Gastroesophageal sphincter (tissue), 4 donors: ENCODE results near the gene HSD17B3. TPM values are rescaled to one million over a fixed set of nuclear protein-coding genes. Genes with fewer than 3 reads are reported as not detected.
"Not testable (repeated sequence)": the region's sequence is repeated elsewhere in the genome, so short reads cannot be mapped to it uniquely, and the experiment has no call there.

ENCODE experiments used
- ATAC-seq: fragments of 150-250 bp; one replicate; pipeline ENCODE4 v1.9.1; 2016; ENCODE audit warnings: mild to moderate bottlenecking, moderate library complexity
- H3K27ac ChIP-seq, 4 donors: fragments of 200-600 bp; sonication (generic) in 3 of 4; 1 replicate in 3 of 4; 2 replicates in 1 of 4; pipeline ENCODE4 v1.5.1; 2016 to 2019
- H3K27me3 ChIP-seq: fragments of 200-600 bp; sonication (generic); one replicate; pipeline ENCODE4 v1.5.1; 2019
- H3K36me3 ChIP-seq, 2 donors: fragments of 200-600 bp; sonication (generic); one replicate each; pipeline ENCODE4 v1.5.1; 2019; ENCODE audit warnings: control low read depth in 1 of 2
- H3K4me1 ChIP-seq, 3 donors: fragments of 200-600 bp; sonication (generic); 1 replicate in 2 of 3; 2 replicates in 1 of 3; pipeline ENCODE4 v1.5.1; 2016 to 2019; ENCODE audit warnings: control low read depth in 2 of 3
- H3K4me3 ChIP-seq, 2 donors: fragments of 200-600 bp; sonication (generic); one replicate each; pipeline ENCODE4 v1.5.1; 2019; ENCODE audit warnings: mild to moderate bottlenecking in 1 of 2, moderate library complexity in 1 of 2
- H3K9me3 ChIP-seq, 3 donors: fragments of 200-600 bp; sonication (generic); one replicate each; pipeline ENCODE4 v1.5.1; 2017 to 2019; ENCODE audit warnings: control low read depth in 2 of 3
- CTCF ChIP-seq, 4 experiments: fragments of 200-600 bp in 2 of 4; fragments of 450-650 bp in 2 of 4; sonication (generic) in 1 of 4; IDR thresholded peaks; one replicate each; pipeline ENCODE4 v1.5.1; 2017 to 2019; ENCODE audit warnings: antibody characterized with exemption in 4 of 4, mild to moderate bottlenecking in 2 of 4, moderate library complexity in 2 of 4
- EP300 ChIP-seq: sonication (generic); formaldehyde crosslinking; IDR thresholded peaks from one replicate; pipeline ENCODE4 v1.6.1; 2017; ENCODE audit warnings: antibody characterized with exemption, mild to moderate bottlenecking
- POLR2A ChIP-seq, 2 donors: fragments of 450-650 bp; IDR thresholded peaks; one replicate each; pipeline ENCODE4 v1.6.1; 2017; ENCODE audit warnings: antibody characterized with exemption in 2 of 2, mild to moderate bottlenecking in 2 of 2, moderate library complexity in 1 of 2
- POLR2AphosphoS5 ChIP-seq: sonication (generic); formaldehyde crosslinking; IDR thresholded peaks from one replicate; pipeline ENCODE4 v1.6.1; 2017; ENCODE audit warnings: antibody characterized with exemption
- WGBS, 2 donors: methylation state at CpG; one replicate each; pipeline ENCODE4 v1.1.5; 2018; ENCODE audit warnings: low coverage in 1 of 2; 5-methylcytosine and 5-hydroxymethylcytosine counted together
- total RNA-seq, 4 donors: library from RNA; depleted of rRNA; stranded (reverse); fragments of >200 nt; gene quantifications; one replicate each; pipeline ENCODE4 v1.1.0, GENCODE V29; 2016

Gene HSD17B3
- total RNA-seq, 4 donors from 2014 or later, result 0.40 to 0.81 (median 0.78) TPM; not detected in 1

DNA sequence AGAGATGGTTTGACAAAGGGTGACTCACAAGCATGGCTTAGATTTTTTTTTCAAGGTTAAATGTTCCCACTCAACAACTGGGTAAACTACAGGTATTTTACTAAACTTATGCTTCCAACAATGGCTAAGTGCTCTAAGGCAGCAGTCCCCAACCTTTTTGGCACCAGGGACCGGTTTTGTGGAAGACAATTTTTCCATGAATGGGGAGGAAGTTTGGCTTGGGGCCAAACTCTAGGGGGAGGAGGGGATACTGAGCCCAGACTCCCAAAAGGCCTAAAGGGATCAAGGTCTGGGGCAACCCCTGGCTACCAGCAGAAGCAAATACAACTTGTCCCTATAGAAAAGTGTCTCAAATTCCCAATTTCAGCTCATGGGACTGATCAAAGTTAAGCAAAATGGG lies 32.0 kb upstream of the HSD17B3 start:
- H3K27ac ChIP-seq, result no peak overlapping the region
- H3K27me3 ChIP-seq, result no peaks in the 10 kb centered on the region
- no peaks in the 10 kb centered on the region for H3K9me3 ChIP-seq
- TF ChIP-seq CTCF (IDR thresholded peaks at IDR 0.05) (no peak), POLR2A (IDR thresholded peaks at IDR 0.05) (no peak), POLR2AphosphoS5 (no peak), EP300 (no peak)
- peaks cover 0 to 43% of the 10 kb centered on the region in 2 donors for H3K36me3 ChIP-seq
- no peak for ATAC-seq
- H3K4me3 ChIP-seq, result no peak overlapping the region
- no CpG with 5 or more reads among the region's 1 CpG for WGBS, 2 donors
- peaks cover 0 to under 1% (median 0%) of the 10 kb centered on the region in 3 donors for H3K4me1 ChIP-seq

DNA sequence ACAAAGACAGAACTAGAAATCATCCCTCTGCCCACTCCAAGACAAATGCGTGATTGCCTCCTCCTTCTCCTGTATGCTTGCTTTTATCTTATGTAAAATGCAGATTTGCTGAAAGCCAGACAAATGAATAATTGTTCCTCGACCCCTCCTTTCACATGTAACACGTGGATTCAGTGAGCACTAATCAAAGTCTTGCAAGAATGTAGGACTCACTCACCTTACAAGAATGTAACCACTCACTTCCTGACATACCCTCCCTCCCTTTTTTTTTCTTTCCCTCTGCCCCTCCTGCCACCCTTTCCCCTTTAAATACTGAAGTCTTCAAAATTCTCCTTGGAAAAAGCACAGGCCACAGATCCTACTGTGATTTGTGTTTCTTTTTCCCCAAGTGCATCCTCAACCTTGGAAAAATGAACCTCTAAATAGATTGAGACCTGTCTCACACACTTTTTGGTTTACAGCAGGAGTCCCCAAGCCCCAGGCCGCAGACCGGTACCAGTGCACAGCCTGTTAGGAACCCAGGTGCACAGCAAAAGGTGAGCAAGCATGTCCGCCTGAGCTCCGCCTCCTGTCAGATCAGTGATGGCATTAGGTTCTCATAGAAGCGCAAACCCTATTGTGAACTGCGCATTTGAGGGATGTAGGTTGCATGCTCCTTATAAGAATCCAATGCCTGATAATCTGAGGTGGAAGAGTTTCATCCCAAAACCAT lies 29.4 kb upstream of the HSD17B3 start:
- Histone ChIP-seq H3K9me3 (no peaks in the 10 kb centered on the region), H3K36me3 (peaks cover 0 to 48% of the 10 kb centered on the region in 2 donors), H3K4me3 (no peak overlapping the region), H3K27ac (no peak overlapping the region), H3K27me3 (no peaks in the 10 kb centered on the region), H3K4me1 (no peaks in the 10 kb centered on the region)
- no peak for ATAC-seq
- TF ChIP-seq POLR2AphosphoS5 (no peak), POLR2A (IDR thresholded peaks at IDR 0.05) (no peak), EP300 (no peak)
- WGBS, 2 donors, result 88 to 91% methylated on average over 5 to 8 of the region's 9 CpGs

DNA sequence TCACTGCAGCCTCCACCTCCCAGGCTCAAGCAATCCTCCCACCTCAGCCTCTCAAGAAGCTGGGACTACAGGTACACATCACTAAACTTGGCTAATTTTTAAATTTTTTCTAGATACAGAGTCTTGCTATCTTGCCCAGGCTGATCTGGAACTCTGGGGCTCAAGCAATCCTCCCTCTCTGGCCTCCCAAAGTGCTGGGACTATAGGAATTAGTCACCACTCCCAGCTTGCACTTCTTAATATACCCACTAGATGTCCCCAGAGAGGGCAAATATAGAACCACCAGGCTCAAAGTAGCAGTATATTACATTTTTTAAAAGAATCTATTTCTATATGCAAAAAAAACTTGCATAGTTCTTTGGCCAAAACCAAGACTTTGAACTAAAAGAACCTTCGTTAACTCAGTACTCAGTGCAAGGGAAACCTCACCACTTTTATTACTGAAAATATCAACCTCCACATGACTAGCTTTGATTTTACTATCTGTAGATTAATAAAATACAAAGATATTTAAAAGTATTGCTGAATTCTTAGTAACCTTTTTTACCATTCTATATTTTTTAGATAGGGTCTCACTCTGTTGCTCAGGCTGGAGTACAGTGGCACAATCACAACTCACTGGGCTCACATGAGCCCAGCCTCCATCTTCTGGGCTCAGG lies 25.8 kb upstream of the HSD17B3 start:
- Histone ChIP-seq H3K27me3 (no peaks in the 10 kb centered on the region), H3K36me3 (peaks cover 0 to 41% of the 10 kb centered on the region in 2 donors), H3K4me1 (no peaks in the 10 kb centered on the region), H3K9me3 (no peaks in the 10 kb centered on the region), H3K27ac (no peak overlapping the region), H3K4me3 (no peak overlapping the region)
- WGBS, 2 donors, result 21 to 33% methylated on average over 1 of the region's 1 CpG
- peak; percentile 82 to 87 (median 85) for TF ChIP-seq CTCF (IDR thresholded peaks at IDR 0.05)
- TF ChIP-seq POLR2AphosphoS5, result no peak
- ATAC-seq, result peak; percentile 72

DNA sequence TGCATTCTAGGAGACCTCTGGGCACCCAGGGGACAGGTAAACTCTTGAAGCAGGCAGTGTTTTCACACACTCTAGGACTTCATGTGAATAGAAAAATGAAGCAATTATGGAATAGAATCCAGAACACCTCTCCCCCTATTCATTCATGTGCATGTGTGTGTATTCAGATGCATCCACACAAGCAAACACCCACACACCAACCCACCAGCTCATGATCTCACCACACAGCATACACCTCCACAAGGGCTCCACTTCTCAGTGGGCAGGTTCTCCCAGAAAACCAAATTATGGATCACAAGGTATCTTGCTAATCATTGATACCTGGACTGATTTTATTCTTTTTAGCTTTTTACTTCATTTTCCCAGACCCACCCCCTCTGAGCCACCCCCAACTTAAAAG lies 21.2 kb upstream of the HSD17B3 start:
- Histone ChIP-seq H3K9me3 (no peaks in the 10 kb centered on the region), H3K4me1 (no peaks in the 10 kb centered on the region), H3K27ac (no peak overlapping the region), H3K4me3 (no peak overlapping the region), H3K27me3 (no peaks in the 10 kb centered on the region), H3K36me3 (peaks cover 0 to 54% of the 10 kb centered on the region in 2 donors)
- TF ChIP-seq POLR2A (IDR thresholded peaks at IDR 0.05) (no peak), EP300 (no peak), CTCF (IDR thresholded peaks at IDR 0.05) (no peak), POLR2AphosphoS5 (no peak)
- no peak for ATAC-seq

DNA sequence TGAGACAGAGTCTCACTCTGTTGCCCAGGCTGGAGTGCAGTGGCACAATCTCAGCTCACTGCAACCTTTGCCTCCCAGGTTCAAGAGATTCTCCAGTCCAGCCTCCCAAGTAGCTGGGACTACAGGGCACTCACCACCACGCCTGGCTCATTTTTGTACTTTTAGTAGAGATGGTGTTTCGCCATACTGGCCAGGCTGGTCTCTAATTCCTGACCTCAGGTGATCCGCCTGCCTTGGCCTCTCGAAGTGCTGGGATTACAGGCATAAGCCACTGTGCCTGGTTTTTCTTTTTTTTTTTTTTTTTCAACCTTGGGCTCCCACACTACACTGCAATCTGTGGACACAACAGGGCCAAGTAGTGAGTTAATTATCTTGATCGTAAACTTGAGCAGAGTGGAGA lies 20.8 kb upstream of the HSD17B3 start:
- not testable (repeated sequence) for ATAC-seq, H3K27me3 ChIP-seq, H3K9me3 ChIP-seq, H3K4me1 ChIP-seq, H3K27ac ChIP-seq, H3K4me3 ChIP-seq
- peaks cover 0 to 54% of the 10 kb centered on the region in 2 donors for H3K36me3 ChIP-seq
- WGBS, 2 donors, result 100% methylated on average over 4 to 5 of the region's 5 CpGs

- 82 to 100% methylated on average over 2 to 3 of the region's 3 CpGs for WGBS, 2 donors
- ATAC-seq, H3K27ac ChIP-seq, H3K9me3 ChIP-seq, H3K4me3 ChIP-seq, H3K4me1 ChIP-seq, H3K27me3 ChIP-seq: not testable (repeated sequence)
- peaks cover 0 to 54% of the 10 kb centered on the region in 2 donors for H3K36me3 ChIP-seq
Observed at GRCh38 chr9:96322210-96322609, 20.2 kb upstream of the HSD17B3 start.
